ENCODE data around the gene ZNF536.

ZNF536 gene

GRCh38 chr19:30529876-30530275, 157.7 kb downstream of the ZNF536 start:
- DNase-seq (ENCODE audit: low read depth) = no peak

GRCh38 chr19:30530751-30531150, 158.6 kb downstream of the ZNF536 start:
- no peak for DNase-seq (ENCODE audit: low read depth)

- no peak for DNase-seq (ENCODE audit: low read depth)
These were observed 162.8 kb downstream of the ZNF536 start for GRCh38 chr19:30535011-30535410.

- no peak for DNase-seq (ENCODE audit: low read depth)
These were observed 164.8 kb downstream of the ZNF536 start for GRCh38 chr19:30536975-30537374.

GRCh38 chr19:30539315-30539714, 167.1 kb downstream of the ZNF536 start:
- DNase-seq (ENCODE audit: low read depth) = no peak

- no peak for DNase-seq (ENCODE audit: low read depth)
These were observed 167.8 kb downstream of the ZNF536 start for GRCh38 chr19:30539981-30540380.

- DNase-seq (ENCODE audit: low read depth) = no peak
These were observed 168.6 kb downstream of the ZNF536 start for GRCh38 chr19:30540761-30541160.

- DNase-seq (ENCODE audit: low read depth) = no peak
These were observed 169.4 kb downstream of the ZNF536 start for GRCh38 chr19:30541575-30541974.

- DNase-seq (ENCODE audit: low read depth) = no peak
These were observed 171.2 kb downstream of the ZNF536 start for GRCh38 chr19:30543243-30543945.

- DNase-seq (ENCODE audit: low read depth) = no peak
These were observed 173.6 kb downstream of the ZNF536 start for GRCh38 chr19:30545752-30546151.

GRCh38 chr19:30546332-30546731, 174.1 kb downstream of the ZNF536 start:
- DNase-seq (ENCODE audit: low read depth) = no peak

GRCh38 chr19:30547246-30547645, 175.1 kb downstream of the ZNF536 start:
- DNase-seq (ENCODE audit: low read depth) = no peak

GRCh38 chr19:30549151-30549550, 177.0 kb downstream of the ZNF536 start:
- no peak for DNase-seq (ENCODE audit: low read depth)

GRCh38 chr19:30551271-30551670, 179.1 kb downstream of the ZNF536 start:
- DNase-seq (ENCODE audit: low read depth) = no peak

GRCh38 chr19:30552593-30552992, 180.4 kb downstream of the ZNF536 start:
- no peak for DNase-seq (ENCODE audit: low read depth)

- no peak for DNase-seq (ENCODE audit: low read depth)
These were observed 183.0 kb downstream of the ZNF536 start for GRCh38 chr19:30555075-30555790.

GRCh38 chr19:30555791-30556110, 183.6 kb downstream of the ZNF536 start:
- DNase-seq (ENCODE audit: low read depth) = no peak

- DNase-seq (ENCODE audit: low read depth) = no peak
These were observed 184.1 kb downstream of the ZNF536 start for GRCh38 chr19:30556230-30556711.

GRCh38 chr19:30557212-30557611, 185.0 kb downstream of the ZNF536 start:
- no peak for DNase-seq (ENCODE audit: low read depth)

GRCh38 chr19:30557927-30558557, 185.9 kb downstream of the ZNF536 start:
- no peak for DNase-seq (ENCODE audit: low read depth)

- DNase-seq (ENCODE audit: low read depth) = no peak
These were observed 186.6 kb downstream of the ZNF536 start for GRCh38 chr19:30558793-30559192.

GRCh38 chr19:30559446-30559845, 187.3 kb downstream of the ZNF536 start:
- no peak for DNase-seq (ENCODE audit: low read depth)

- DNase-seq (ENCODE audit: low read depth) = no peak
These were observed 190.8 kb downstream of the ZNF536 start for GRCh38 chr19:30562981-30563380.

Measured in activated T-cell treated with anti-CD3 and anti-CD28 coated beads for 24 hours (primary cell).